ENCODE measurements around the gene TMEM273. TPM values are rescaled to one million over a fixed set of nuclear protein-coding genes. Genes with fewer than 3 reads are reported as not detected.

Gene TMEM273
- total RNA-seq, 4 donors from 2014 or later: 3.2 to 12.2 (median 7.1) TPM

DNA sequence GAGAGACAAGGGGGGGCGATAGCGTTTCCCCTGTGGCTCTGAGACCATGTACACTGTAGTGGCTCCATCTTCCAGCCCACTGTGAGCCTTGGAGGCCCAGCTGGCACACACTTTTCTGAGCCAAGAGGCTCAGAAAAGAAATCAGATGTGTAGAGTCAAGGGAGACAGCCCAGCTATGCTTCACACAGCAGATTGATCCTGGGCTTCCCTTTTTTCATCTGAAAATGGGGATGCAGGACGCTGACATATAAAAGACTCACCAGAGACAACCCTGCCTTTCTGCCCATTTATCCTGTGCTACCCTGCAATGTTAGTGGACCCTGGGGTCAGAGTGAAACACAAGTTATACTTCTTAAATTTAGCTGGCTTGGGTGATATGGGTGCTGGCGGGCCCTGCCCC lies 14.3 kb downstream of the TMEM273 start:
- intact Hi-C loops (cut with DNase I; ENCODE audit: low total_unique reads): no loop called here
- no peak overlapping the region for H3K4me3 ChIP-seq (ENCODE audit: low read depth, poor library complexity, severe bottlenecking)
- TF ChIP-seq POLR2A (IDR thresholded peaks at IDR 0.05): no peak
- TF ChIP-seq, protein P1, sequence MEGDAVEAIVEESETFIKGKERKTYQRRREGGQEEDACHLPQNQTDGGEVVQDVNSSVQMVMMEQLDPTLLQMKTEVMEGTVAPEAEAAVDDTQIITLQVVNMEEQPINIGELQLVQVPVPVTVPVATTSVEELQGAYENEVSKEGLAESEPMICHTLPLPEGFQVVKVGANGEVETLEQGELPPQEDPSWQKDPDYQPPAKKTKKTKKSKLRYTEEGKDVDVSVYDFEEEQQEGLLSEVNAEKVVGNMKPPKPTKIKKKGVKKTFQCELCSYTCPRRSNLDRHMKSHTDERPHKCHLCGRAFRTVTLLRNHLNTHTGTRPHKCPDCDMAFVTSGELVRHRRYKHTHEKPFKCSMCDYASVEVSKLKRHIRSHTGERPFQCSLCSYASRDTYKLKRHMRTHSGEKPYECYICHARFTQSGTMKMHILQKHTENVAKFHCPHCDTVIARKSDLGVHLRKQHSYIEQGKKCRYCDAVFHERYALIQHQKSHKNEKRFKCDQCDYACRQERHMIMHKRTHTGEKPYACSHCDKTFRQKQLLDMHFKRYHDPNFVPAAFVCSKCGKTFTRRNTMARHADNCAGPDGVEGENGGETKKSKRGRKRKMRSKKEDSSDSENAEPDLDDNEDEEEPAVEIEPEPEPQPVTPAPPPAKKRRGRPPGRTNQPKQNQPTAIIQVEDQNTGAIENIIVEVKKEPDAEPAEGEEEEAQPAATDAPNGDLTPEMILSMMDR (IDR thresholded peaks at IDR 0.05): no peak
- no peak for DNase-seq (ENCODE audit: low spot score in 2 of 2)
- WGBS, 2 donors: 70 to 92% methylated on average over 4 of the region's 4 CpGs

- intact Hi-C loops (cut with DNase I; ENCODE audit: low total_unique reads): no loop called here
- 94 to 95% methylated on average over 11 of the region's 11 CpGs for WGBS, 2 donors
- DNase-seq (ENCODE audit: low spot score in 2 of 2): peak in 1 of 2 donors; percentile 7
Observed at GRCh38 chr10:49173201-49173772, 14.9 kb downstream of the TMEM273 start.

DNA sequence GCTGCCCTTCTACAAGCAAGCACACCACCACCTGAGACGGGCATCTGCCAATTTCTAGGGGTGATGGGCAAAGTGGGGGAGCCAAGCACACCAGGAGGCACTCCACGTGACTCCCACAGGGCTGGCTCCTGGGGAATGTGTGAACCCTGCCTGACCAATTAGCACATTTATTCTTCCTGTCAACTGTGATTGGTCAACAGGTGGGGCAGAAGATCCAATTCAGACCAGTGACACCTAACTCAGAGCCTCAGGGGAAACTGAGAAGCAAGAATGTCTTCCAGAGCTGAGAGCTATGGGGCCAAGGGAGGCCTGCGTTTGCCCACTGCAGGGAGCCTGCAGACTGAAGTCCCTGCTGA lies 15.4 kb downstream of the TMEM273 start:
- no peak overlapping the region for H3K4me3 ChIP-seq (ENCODE audit: low read depth, poor library complexity, severe bottlenecking)
- DNase-seq (ENCODE audit: low spot score in 2 of 2): no peak
- intact Hi-C loops (cut with DNase I; ENCODE audit: low total_unique reads): no loop called here
- 90 to 95% methylated on average over 3 of the region's 3 CpGs for WGBS, 2 donors
- TF ChIP-seq, protein P1 (IDR thresholded peaks at IDR 0.05): no peak
- no peak for TF ChIP-seq POLR2A (IDR thresholded peaks at IDR 0.05)

More at GRCh38 chr10:49173201-49173772, 14.9 kb downstream of the TMEM273 start:
- TF ChIP-seq, protein P1 (IDR thresholded peaks at IDR 0.05): no peak
- TF ChIP-seq POLR2A (IDR thresholded peaks at IDR 0.05): no peak
- no peak overlapping the region for H3K4me3 ChIP-seq (ENCODE audit: low read depth, poor library complexity, severe bottlenecking)

DNA sequence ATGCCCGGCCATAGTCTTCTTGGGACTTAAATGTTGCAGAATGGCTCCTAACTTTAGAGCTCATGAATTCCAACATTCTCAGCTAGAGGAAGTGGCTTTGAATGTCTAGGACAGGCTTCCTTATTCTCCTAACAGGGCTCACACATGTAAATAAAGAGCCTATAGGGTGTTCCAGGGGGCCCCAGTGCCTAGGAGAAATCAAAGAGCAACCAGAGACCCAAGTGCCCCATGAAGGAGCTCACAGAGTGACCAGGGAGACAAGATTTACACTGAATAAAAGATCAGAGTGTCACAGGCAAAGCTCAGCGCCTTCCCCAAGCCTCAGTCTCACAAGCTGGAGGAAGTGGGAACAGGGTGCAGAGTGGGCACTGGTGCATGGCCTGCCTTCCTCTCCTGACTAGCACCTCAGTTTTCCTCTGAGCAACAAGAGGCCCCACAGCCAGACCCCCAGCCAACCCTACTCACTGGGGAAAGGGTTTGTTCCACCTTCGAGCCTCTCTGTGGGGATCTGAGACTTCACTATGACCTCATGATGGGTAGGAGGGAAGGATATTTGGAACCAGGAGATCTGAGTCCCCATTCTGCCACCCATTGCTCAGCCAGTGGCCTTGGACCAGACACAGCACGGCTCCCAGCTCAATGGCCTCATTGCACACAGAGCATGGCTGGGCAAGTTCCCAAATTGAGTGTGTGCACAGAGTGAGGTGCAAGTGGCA lies 16.0 kb downstream of the TMEM273 start:
- intact Hi-C loops (cut with DNase I; ENCODE audit: low total_unique reads): no loop called here
- WGBS, 2 donors: 85 to 89% methylated on average over 4 of the region's 4 CpGs
- no peak for TF ChIP-seq POLR2A (IDR thresholded peaks at IDR 0.05)
- TF ChIP-seq, protein P1 (IDR thresholded peaks at IDR 0.05): no peak
- H3K4me3 ChIP-seq (ENCODE audit: low read depth, poor library complexity, severe bottlenecking): no peak overlapping the region
- peak in 1 of 2 donors; percentile 5 for DNase-seq (ENCODE audit: low spot score in 2 of 2)

DNA sequence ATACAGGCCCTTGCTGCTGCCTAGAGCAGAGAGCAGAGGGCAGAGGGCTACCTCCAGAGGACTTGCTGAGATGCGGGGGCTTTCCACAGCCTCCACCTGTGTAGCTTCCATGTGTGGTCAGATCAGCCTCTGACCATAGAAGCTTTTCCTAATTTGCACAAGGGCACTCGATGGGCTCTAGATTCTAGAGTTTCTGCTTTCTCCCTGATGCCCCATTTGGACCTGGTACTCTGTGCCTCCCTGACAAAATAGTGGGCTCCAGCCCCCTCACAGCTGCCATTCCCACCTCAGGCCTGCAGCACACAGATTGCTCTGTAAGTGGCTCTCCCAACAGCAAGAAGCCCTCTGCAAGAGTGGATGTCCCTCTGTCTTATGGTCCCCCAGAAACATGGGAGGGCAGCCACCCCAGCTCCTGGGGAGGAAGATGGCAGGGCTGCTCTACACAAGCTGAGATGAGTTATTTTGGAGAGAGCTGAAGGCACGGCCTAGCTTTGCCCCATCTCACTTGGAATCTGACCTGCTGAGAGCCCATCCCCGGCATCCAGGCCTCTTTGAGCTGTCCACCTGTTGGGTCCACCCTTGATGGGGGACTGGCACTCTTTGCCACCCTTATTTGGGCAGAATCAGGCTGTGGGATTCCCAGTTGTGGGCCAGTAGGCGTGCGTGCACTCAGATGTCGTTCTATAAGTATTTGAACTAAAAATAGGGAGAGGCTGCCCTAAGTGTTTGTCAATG lies 16.7 kb downstream of the TMEM273 start:
- TF ChIP-seq, protein P1 (IDR thresholded peaks at IDR 0.05): no peak
- no peak for TF ChIP-seq POLR2A (IDR thresholded peaks at IDR 0.05)
- no peak overlapping the region for H3K4me3 ChIP-seq (ENCODE audit: low read depth, poor library complexity, severe bottlenecking)
- peak in 1 of 2 donors; percentile 10 for DNase-seq (ENCODE audit: low spot score in 2 of 2)
- intact Hi-C loops (cut with DNase I; ENCODE audit: low total_unique reads): no loop called here
- WGBS, 2 donors: 80 to 84% methylated on average over 7 of the region's 7 CpGs

Data from lower leg skin (tissue), 4 donors.